GM12801 (cell line): ENCODE data around the gene ZNF132.

Experiments
- TF ChIP-seq, protein P1 (sequence below): IDR thresholded peaks from one replicate; pipeline ENCODE4 v1.5.1; 2011; ENCODE audit warnings: control low read depth; ENCODE audit not compliant: insufficient read length; ENCODE audit errors: extremely low read depth

The ZNF132 gene

DNA sequence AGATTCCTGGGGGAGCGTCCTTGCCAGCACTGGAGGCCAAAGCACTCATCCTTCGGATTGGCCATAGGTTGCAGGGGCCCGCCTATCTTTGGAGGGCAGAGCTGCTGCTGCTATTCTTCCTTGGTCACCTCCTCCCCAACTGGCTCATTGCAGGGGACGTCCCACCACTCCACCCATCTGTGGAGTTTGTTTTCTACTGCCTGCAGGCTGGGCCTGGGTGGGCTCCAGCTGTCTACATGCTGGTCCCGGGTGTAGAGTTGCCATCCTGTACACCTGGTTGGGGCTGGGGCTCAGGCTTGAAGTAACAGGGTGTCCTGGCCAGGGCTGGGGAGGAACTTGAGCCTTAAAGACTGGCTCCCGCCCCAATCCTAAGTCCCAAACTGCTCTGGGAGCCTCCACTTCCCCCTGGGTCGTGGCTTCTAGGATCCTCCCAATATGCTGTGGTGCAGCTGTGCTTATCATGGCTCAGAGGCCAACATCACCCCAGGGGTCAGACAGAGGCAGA, 42.4 kb downstream of the ZNF132 start:
- TF ChIP-seq, protein P1, sequence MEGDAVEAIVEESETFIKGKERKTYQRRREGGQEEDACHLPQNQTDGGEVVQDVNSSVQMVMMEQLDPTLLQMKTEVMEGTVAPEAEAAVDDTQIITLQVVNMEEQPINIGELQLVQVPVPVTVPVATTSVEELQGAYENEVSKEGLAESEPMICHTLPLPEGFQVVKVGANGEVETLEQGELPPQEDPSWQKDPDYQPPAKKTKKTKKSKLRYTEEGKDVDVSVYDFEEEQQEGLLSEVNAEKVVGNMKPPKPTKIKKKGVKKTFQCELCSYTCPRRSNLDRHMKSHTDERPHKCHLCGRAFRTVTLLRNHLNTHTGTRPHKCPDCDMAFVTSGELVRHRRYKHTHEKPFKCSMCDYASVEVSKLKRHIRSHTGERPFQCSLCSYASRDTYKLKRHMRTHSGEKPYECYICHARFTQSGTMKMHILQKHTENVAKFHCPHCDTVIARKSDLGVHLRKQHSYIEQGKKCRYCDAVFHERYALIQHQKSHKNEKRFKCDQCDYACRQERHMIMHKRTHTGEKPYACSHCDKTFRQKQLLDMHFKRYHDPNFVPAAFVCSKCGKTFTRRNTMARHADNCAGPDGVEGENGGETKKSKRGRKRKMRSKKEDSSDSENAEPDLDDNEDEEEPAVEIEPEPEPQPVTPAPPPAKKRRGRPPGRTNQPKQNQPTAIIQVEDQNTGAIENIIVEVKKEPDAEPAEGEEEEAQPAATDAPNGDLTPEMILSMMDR: no peak

DNA sequence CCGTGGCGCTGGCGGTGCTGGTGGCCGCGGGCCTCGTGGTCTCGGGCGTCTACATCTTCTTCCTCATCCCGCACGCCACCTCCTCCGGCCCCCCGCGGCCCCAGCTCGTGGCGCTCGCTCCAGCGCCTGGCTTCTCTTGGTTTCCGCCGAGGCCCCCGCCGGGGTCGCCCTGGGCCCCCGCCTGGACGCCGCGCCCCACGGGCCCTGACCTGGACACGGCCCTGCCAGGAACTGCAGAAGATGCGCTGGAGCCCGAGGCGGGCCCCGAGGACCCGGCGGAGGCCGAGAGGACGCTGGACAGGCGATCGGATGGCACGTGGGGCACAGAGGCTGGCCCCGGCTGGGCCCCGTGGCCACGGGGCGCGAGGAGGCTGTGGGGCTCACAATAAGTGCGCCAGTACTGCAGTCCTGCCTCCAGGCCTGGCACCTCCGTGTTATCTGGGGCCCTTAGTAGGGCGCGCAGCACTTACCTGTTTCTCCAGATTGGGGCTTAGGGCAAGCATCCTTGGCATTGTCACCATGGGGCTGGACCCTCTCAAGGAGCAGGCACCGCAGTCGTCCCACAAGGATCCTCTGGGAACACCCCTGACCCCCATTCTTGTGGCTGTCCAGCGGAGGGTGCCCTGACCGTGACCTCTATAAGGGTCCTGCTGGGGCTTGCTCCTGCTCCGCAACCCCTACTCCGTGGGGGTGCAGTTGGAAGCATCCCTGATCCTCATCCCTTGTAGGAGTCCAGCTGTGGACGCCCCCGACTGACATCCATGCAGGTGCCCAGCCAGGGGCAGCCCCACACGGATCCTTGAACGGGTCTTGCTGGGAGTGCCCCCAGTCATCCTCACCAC, 43.0 kb downstream of the ZNF132 start:
- TF ChIP-seq, protein P1: no peak

DNA sequence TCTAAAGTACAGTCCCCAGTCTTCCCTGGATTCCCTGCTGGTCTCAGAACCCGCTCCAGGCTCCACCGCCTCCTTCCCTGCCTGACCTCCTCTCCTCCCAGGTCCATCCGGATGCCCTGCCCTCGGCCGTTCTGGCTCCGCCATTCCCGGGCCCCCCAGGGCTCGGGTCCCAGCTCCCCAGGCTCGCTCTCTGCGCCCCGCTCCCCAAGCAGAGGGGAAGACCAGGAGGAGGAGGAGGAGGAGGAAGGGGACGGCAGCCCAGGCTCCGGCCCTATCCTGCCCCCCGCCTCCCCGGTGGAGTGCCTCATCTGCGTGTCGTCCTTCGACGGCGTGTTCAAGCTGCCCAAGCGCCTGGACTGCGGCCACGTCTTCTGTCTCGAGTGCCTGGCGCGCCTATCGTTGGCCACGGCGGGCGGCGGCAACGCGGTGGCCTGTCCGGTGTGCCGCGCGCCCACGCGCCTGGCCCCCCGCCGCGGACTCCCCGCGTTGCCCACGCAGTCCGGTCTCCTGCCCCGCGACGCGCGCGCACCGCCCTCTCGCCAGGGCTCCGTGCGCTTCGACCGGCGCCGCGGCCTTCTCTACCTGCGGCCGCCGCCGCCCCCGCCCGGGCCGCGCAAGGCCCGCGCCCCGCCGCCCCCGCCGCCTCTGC, 43.9 kb downstream of the ZNF132 start:
- TF ChIP-seq, protein P1: no peak

DNA sequence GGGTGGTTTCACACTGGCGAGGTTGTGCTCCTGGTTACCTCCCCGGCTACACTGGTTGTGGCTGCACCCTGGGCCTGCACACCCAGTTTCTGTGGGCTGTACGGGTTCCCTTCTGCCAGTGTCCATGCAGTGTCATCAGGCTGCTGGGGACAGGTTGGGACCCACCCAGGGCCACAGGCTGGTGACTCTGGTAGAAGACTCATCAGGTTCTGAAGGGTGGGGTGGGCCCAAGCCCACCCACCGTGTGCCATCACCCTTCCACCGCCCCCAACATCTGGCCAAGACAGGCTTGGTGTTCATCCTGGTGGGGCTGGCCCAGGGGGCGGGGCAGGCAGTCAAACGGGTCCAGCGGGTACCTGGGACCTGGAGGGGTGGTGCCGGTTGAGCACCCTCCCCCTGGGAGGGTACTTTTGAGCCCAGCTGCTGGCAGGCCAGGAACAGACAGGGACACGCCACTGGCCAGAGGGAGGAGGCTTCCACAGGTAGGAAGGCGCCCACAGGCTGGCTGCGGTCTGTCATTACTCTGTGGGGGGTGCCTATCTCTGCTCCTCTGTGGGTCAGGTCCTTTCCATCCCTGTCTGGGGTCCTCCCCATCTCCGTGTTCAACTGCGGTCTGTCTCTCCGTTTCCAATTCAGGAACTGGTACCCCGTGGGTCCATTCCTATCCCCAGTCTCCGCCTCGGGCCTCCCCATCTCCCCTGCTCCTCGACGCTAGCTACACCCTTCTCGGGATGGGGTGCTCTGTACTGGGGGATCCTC, 44.6 kb downstream of the ZNF132 start, which contains the start of gene RNF225:
TSS of gene RNF225 (plus strand) at position 437 of the 759 bp plus-strand sequence. CDS start 434 bp downstream, outside the sequence.
- TF ChIP-seq, protein P1: no peak

DNA sequence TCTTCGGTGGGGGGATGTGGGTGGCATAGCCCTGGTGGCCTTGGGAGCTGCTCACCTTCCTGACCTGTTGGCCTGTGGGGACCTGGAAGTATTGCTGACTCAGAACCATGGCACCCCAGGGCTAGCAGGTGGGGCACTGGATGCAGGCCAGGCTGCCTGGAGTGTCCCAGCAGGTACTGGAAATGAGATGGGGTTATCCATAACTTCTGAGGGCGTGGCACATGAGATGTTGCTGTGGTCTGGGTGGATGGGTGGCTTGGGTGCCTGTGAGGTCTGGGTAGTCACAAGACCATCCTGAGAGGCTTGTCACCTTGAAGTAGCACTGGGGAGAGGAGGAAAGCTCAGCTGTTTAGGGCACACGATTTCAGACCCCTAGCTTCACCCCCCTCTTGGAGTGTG, 45.1 kb downstream of the ZNF132 start:
- TF ChIP-seq, protein P1: no peak

DNA sequence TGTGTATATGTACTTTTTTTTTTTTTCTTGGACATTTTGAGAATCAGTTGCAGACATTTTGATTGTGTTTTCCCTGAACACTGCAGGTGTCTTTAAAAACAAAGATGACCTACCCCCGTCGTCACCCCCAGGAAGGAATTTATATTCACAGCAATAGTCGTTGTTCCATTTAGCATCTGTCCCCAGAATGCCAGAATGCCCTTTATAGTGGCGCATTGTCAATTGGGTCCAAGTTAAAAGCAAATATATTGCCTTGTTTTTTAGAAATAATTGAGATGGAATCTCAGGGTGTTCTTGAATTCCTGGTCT, 46.3 kb downstream of the ZNF132 start:
- TF ChIP-seq, protein P1: no peak

DNA sequence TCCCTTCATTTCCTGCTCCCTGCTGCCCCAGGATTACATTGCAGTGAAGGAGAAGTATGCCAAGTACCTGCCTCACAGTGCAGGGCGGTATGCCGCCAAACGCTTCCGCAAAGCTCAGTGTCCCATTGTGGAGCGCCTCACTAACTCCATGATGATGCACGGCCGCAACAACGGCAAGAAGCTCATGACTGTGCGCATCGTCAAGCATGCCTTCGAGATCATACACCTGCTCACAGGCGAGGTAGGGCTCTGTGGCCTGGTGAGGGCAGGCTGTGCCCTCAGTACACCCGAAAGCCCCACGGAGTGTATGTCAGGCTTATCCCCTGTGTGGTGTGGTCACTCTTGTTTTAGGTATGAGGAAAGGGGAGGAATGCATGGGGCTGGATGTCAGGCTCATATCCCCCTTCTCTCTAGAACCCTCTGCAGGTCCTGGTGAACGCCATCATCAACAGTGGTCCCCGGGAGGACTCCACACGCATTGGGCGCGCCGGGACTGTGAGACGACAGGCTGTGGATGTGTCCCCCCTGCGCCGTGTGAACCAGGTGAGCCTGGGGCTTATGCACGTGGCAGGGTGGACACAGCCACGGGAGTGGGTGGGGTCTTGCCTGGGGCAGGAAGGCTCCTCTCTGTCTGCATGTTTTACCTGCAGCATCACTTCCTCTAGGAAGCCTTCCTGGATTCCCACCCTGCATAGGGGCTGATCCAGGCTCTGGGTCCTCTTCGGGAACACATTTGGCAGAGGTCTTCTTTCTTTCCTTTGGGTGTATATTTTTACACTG, 46.8 kb downstream of the ZNF132 start:
- TF ChIP-seq, protein P1: no peak
